Activated CD4-positive, alpha-beta T cell treated with anti-CD3 and anti-CD28 coated beads, Interleukin-2, amount 10 ng/mL, durations not matched to agents 24 days and 14 days (primary cell): Measurements from ENCODE around the gene SORCS2. TPM values are rescaled to one million over a fixed set of nuclear protein-coding genes. Genes with fewer than 3 reads are reported as not detected.
"Not testable (repeated sequence)": the region's sequence is repeated elsewhere in the genome, so short reads cannot be mapped to it uniquely, and the experiment has no call there.

Experiments
- DNase-seq: peaks from one replicate; pipeline ENCODE4 v3.0.0; 2022
- H3K27ac Mint-ChIP-seq: one replicate; pipeline ENCODE4 v1.8.0; 2022; ENCODE audit warnings: mild to moderate bottlenecking, mixed read lengths
- H3K27me3 Mint-ChIP-seq: one replicate; pipeline ENCODE4 v1.8.0; 2022; ENCODE audit warnings: mixed read lengths
- H3K36me3 Mint-ChIP-seq: one replicate; pipeline ENCODE4 v1.8.0; 2022; ENCODE audit warnings: low read depth, mild to moderate bottlenecking, mixed read lengths
- H3K4me1 Mint-ChIP-seq: one replicate; pipeline ENCODE4 v1.8.0; 2021; ENCODE audit warnings: mixed read lengths
- H3K4me3 Mint-ChIP-seq: one replicate; pipeline ENCODE4 v1.8.0; 2022; ENCODE audit warnings: mild to moderate bottlenecking, moderate library complexity, mixed read lengths
- H3K9me3 Mint-ChIP-seq: one replicate; pipeline ENCODE4 v1.8.0; 2021; ENCODE audit warnings: mixed read lengths
- intact Hi-C: fragments of 100-400 bp; cut with micrococcal nuclease; formaldehyde crosslinking; loops from one replicate; pipeline ENCODE4 v1.15.1; 2023
- total RNA-seq: library from RNA; stranded (reverse); gene quantifications from 2 replicates; pipeline ENCODE4 v1.2.3, GENCODE V29; 2022

The SORCS2 gene
- total RNA-seq, 1 donor from 2014 or later = not detected

DNA sequence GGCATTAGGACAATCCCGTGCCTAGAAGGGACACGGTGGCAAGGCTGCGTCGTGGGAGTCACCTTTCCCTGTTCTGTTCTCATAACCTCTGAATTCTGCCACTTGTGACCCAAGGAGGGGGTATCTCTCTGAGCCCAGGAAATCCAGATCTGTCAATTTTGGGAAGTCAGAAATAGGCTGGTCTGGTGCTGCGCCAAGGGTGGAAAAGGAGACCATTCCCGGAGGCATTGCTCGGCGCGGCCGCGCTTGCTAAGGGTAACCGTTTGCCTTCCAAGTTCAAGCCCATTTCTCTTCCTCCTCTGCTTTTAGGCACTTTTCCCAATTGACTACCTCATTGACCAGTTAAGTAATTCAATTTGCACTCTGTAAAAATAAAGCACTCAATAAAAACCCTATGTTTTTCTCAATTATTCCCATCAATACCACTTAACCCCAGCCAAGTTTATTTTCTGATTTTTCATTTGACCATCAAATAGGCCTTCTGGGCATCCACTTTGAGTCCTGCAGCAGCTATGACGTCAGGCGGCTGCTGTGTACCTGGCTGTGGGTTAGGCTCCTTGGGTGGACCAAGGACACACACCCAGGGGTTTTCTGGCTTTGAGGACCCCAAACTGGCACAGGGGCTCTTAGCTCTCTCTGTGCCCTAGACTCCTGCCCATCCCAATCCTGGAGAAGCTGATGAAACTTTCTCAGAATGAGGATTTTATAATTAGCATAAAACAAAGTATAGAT is 12.5 kb downstream of the SORCS2 start:
- intact Hi-C loops = no loop called here
- no peak overlapping the region for H3K27ac Mint-ChIP-seq
- H3K4me3 Mint-ChIP-seq = no peak overlapping the region
- H3K4me1 Mint-ChIP-seq = no peaks in the 10 kb centered on the region
- H3K9me3 Mint-ChIP-seq = no peaks in the 10 kb centered on the region
- peaks cover 8% of the 10 kb centered on the region for H3K27me3 Mint-ChIP-seq
- DNase-seq = no peak
- no peaks in the 10 kb centered on the region for H3K36me3 Mint-ChIP-seq

DNA sequence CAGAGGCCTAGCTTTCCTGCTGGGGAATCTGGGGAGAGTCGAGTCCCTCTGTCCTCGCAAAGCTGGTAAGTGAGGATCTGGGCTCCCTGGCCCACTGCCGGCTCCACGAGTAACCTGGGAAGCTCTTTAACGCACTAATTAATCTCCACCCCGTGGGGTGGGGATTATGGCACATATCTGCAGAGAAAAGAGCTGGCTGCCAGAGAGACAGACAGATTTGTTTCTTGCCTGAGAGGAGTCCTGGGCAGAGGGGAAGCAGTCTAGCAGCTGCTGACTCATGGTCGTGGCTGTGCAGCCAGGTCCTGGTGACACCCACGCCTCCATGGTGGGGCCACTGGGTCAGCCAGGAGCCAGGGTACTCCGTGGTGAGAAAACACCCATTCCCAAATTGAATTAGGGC is 14.0 kb downstream of the SORCS2 start:
- peaks cover under 1% of the 10 kb centered on the region for H3K27me3 Mint-ChIP-seq
- H3K4me1 Mint-ChIP-seq = no peaks in the 10 kb centered on the region
- H3K9me3 Mint-ChIP-seq = no peaks in the 10 kb centered on the region
- no peak overlapping the region for H3K27ac Mint-ChIP-seq
- intact Hi-C loops = no loop called here
- DNase-seq = no peak
- H3K36me3 Mint-ChIP-seq = no peaks in the 10 kb centered on the region
- no peak overlapping the region for H3K4me3 Mint-ChIP-seq

DNA sequence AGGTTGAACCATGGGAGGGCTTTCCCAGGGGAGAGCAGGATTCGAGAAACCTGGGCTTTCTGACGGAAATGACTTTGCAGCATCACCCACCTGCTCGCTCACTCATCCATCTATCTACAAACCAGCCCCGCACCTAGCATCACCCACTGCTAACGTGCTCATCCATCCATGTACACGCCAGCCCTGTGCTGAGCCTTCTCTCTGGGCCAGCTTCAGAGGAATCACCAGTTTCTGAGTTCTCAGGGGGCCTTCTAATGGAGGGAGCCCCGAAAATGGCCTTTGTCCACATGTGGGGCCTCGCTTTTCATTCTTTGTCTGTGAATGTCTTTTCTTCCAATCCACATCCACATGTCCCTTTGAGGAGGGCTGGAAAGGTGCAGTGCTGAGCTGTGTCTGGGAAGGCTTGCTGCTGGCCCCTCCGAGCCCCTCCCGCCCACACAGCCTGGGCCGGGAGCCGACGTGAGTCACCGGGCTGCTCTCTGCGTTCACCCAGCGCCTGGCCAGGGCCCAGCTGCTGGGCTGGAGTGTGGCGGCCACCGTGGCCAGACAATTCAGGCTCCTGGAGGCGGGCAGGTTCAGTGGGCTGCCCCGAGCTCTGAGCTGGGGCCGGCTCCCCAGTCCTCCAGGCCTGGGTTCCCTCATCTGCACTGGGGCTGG is 14.7 kb downstream of the SORCS2 start:
- no peak for DNase-seq
- intact Hi-C loops = no loop called here
- H3K27ac Mint-ChIP-seq = no peak overlapping the region
- no peak overlapping the region for H3K4me3 Mint-ChIP-seq
- H3K4me1 Mint-ChIP-seq = no peaks in the 10 kb centered on the region
- no peaks in the 10 kb centered on the region for H3K27me3 Mint-ChIP-seq
- H3K36me3 Mint-ChIP-seq = no peaks in the 10 kb centered on the region
- no peaks in the 10 kb centered on the region for H3K9me3 Mint-ChIP-seq

- intact Hi-C loops = no loop called here
- H3K4me1 Mint-ChIP-seq = no peaks in the 10 kb centered on the region
- H3K36me3 Mint-ChIP-seq = no peaks in the 10 kb centered on the region
- H3K4me3 Mint-ChIP-seq = no peak overlapping the region
- no peaks in the 10 kb centered on the region for H3K27me3 Mint-ChIP-seq
- H3K27ac Mint-ChIP-seq = no peak overlapping the region
- H3K9me3 Mint-ChIP-seq = no peaks in the 10 kb centered on the region
- no peak for DNase-seq
These were observed 15.4 kb downstream of the SORCS2 start for GRCh38 chr4:7207628-7208231.

GRCh38 chr4:7208509-7209451 is 16.4 kb downstream of the SORCS2 start:
- no peak overlapping the region for H3K27ac Mint-ChIP-seq
- no peaks in the 10 kb centered on the region for H3K27me3 Mint-ChIP-seq
- intact Hi-C loops = no loop called here
- no peaks in the 10 kb centered on the region for H3K9me3 Mint-ChIP-seq
- DNase-seq = no peak
- no peaks in the 10 kb centered on the region for H3K36me3 Mint-ChIP-seq
- no peaks in the 10 kb centered on the region for H3K4me1 Mint-ChIP-seq
- H3K4me3 Mint-ChIP-seq = no peak overlapping the region

- intact Hi-C loops = no loop called here
- Mint-ChIP-seq H3K4me1 (no peaks in the 10 kb centered on the region), H3K27ac (no peak overlapping the region), H3K36me3 (no peaks in the 10 kb centered on the region), H3K9me3 (no peaks in the 10 kb centered on the region), H3K27me3 (no peaks in the 10 kb centered on the region), H3K4me3 (no peak overlapping the region)
- no peak for DNase-seq
These were observed 17.4 kb downstream of the SORCS2 start for GRCh38 chr4:7209699-7210098.

DNA sequence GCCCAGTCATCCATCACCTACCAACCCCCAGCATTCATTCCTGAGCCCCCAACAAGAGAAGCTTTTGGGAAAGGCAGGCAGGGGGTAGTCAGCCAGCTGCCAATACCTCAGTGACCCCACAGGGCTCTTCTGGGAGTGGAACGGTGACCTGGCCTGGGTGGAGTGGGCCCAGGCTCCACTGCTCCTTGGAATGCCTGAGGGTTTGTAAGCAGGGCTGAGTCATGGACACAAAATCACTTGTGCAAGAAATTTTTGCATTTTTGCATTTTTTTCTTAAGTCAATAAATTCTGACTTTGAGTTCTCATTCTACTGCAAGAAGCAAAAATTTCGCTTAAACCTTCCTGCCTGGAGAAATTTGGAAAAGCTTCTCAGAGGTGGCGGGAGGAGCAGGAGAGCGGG is 18.5 kb downstream of the SORCS2 start:
- no peaks in the 10 kb centered on the region for H3K27me3 Mint-ChIP-seq
- no peak for DNase-seq
- no peak overlapping the region for H3K27ac Mint-ChIP-seq
- no peaks in the 10 kb centered on the region for H3K36me3 Mint-ChIP-seq
- H3K4me3 Mint-ChIP-seq = no peak overlapping the region
- intact Hi-C loops = no loop called here
- H3K4me1 Mint-ChIP-seq = no peaks in the 10 kb centered on the region
- H3K9me3 Mint-ChIP-seq = no peaks in the 10 kb centered on the region

- no peak overlapping the region for H3K4me3 Mint-ChIP-seq
- no peaks in the 10 kb centered on the region for H3K36me3 Mint-ChIP-seq
- intact Hi-C loops = no loop called here
- H3K9me3 Mint-ChIP-seq = no peaks in the 10 kb centered on the region
- no peak overlapping the region for H3K27ac Mint-ChIP-seq
- DNase-seq = no peak
- H3K4me1 Mint-ChIP-seq = no peaks in the 10 kb centered on the region
- H3K27me3 Mint-ChIP-seq = no peaks in the 10 kb centered on the region
These were observed 19.9 kb downstream of the SORCS2 start for GRCh38 chr4:7212101-7212674.

DNA sequence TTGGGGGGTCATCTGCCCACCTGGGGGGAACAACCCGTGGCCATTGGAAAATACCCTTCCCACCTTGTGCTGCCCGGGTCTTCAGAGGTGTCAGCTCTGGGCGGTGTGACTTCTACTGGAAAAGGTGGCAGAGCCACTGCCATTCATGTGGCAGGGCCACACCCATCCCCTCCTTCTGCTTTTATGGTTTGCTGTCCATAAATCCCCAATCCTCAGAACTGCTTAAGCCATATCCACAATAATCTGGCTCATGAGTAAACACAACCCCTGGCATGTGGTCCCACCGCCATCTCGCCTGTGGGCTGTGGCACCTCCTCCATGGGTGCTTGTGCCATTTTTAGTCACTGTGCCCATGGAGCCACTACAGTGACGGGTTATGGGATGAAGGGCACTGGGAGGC is 20.6 kb downstream of the SORCS2 start:
- Mint-ChIP-seq H3K36me3 (no peaks in the 10 kb centered on the region), H3K4me3 (no peak overlapping the region), H3K9me3 (no peaks in the 10 kb centered on the region), H3K4me1 (no peaks in the 10 kb centered on the region), H3K27me3 (no peaks in the 10 kb centered on the region), H3K27ac (no peak overlapping the region)
- DNase-seq = no peak
- intact Hi-C loops = no loop called here

DNA sequence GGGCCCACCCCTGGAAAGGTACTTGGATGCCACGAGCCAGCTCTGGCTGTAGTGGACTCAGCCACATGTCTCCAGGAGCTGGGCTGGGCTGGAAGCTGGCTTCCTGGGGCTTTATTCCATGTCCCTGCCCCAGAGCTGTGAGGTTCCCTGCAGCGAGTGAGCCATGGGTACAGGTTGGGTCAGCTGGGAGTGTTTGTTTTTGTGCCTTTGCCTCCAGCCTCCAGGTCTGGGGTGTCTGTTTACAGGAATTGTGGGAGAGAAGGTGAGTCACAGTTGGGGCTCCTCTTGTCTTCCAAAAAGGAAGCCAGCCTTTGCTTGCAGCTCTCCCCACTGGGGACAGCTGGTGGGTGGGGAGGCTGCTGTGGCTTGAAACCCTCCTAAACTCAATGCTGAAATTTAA is 21.5 kb downstream of the SORCS2 start:
- H3K36me3 Mint-ChIP-seq = no peaks in the 10 kb centered on the region
- H3K9me3 Mint-ChIP-seq = no peaks in the 10 kb centered on the region
- no peak overlapping the region for H3K4me3 Mint-ChIP-seq
- no peaks in the 10 kb centered on the region for H3K4me1 Mint-ChIP-seq
- no peak for DNase-seq
- no peak overlapping the region for H3K27ac Mint-ChIP-seq
- intact Hi-C loops = no loop called here
- H3K27me3 Mint-ChIP-seq = no peaks in the 10 kb centered on the region

DNA sequence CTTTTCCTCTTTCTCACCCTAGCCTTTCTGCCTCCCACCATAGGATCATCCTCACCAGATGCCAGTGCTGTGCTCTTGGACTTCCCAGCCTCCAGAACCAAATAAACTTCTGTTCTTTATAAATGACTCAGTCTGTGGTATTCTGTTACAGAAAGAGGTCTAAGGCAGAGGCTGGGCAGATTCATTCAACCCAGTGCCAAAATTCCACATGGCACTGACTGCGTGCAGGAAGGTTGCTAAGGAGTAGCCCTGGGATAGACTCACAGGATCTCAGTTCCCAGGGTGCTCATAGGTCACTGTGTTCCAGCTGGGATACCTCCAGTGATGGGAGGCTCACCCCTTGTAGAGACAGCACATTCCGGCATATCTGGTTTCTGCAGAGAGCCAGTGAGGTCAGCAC is 22.0 kb downstream of the SORCS2 start:
- Mint-ChIP-seq H3K9me3 (no peaks in the 10 kb centered on the region), H3K27ac (no peak overlapping the region), H3K36me3 (no peaks in the 10 kb centered on the region), H3K27me3 (no peaks in the 10 kb centered on the region), H3K4me3 (no peak overlapping the region), H3K4me1 (no peaks in the 10 kb centered on the region)
- intact Hi-C loops = no loop called here
- DNase-seq = no peak

DNA sequence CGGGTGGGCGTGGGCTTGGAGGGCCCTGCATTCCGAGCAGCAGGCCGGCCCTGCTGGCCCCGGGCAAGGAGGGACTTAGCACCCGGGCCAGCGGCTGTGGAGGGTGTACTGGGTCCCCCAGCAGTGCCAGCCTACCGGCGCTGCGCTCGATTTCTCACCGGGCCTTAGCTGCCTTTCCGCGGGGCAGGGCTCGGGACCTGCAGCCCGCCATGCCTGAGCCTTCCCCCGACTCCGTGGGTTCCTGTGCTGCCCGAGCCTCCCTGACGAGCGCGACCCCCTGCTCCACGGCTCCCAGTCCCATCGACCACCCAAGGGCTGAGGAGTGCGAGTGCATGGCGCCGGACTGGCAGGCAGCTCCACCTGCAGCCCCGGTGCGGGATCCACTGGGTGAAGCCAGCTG is 22.8 kb downstream of the SORCS2 start:
- H3K27me3 Mint-ChIP-seq, H3K27ac Mint-ChIP-seq, intact Hi-C loops, H3K9me3 Mint-ChIP-seq, H3K4me1 Mint-ChIP-seq, H3K4me3 Mint-ChIP-seq, DNase-seq, H3K36me3 Mint-ChIP-seq: not testable (repeated sequence)

DNA sequence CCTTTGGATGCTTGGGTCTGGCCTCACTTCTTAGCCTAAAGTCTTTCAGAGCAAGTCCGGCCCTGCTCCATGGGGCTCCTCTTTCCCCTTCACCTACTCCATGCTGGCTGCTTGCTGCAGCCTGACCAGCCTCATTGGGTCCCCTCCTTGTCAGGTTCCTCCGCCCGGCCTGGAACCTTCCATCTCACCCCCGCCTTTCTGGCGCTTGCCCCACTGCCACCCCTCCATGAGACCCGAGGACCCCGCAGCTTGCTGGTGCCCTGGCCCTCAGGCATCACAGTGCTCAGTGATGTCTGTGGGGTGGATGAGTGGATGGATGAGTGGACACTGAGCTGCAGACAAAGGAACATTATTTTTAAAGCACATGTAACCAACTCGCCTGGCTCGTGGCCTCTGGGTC is 24.7 kb downstream of the SORCS2 start:
- Mint-ChIP-seq H3K27ac (no peak overlapping the region), H3K27me3 (no peaks in the 10 kb centered on the region), H3K9me3 (no peaks in the 10 kb centered on the region), H3K4me1 (no peaks in the 10 kb centered on the region), H3K4me3 (no peak overlapping the region), H3K36me3 (no peaks in the 10 kb centered on the region)
- DNase-seq = no peak
- intact Hi-C loops = no loop called here
